NCI-H345 (cell line): Measurements from ENCODE around the gene SLF1.

Experiments
- DNase-seq: peaks from one replicate; lab custom pipeline; 2025; lab: John Stamatoyannopoulos, UW

The SLF1 gene

GRCh38 chr5:94711785-94712184 lies 93.3 kb downstream of the SLF1 start:
- no peak for DNase-seq

GRCh38 chr5:94715768-94716167 lies 97.3 kb downstream of the SLF1 start:
- DNase-seq, result no peak

- DNase-seq, result no peak
Observed at GRCh38 chr5:94725142-94725541, 106.7 kb downstream of the SLF1 start.

GRCh38 chr5:94731471-94731870 lies 113.0 kb downstream of the SLF1 start:
- no peak for DNase-seq

- no peak for DNase-seq
Observed at GRCh38 chr5:94736498-94736897, 118.0 kb downstream of the SLF1 start.

GRCh38 chr5:94740286-94740685 lies 121.8 kb downstream of the SLF1 start:
- no peak for DNase-seq

GRCh38 chr5:94742852-94743251 lies 124.4 kb downstream of the SLF1 start:
- no peak for DNase-seq

- no peak for DNase-seq
Observed at GRCh38 chr5:94744906-94745305, 126.4 kb downstream of the SLF1 start.

GRCh38 chr5:94745786-94746730 lies 127.6 kb downstream of the SLF1 start:
- no peak for DNase-seq

GRCh38 chr5:94746731-94747124 lies 128.3 kb downstream of the SLF1 start:
- no peak for DNase-seq
